Karpas-422 (cell line): ENCODE data around the gene FAM193B. TPM values are rescaled to one million over a fixed set of nuclear protein-coding genes. Genes with fewer than 3 reads are reported as not detected.
"Not testable (repeated sequence)": the region's sequence is repeated elsewhere in the genome, so short reads cannot be mapped to it uniquely, and the experiment has no call there.

ENCODE experiments used
- DNase-seq: peaks from one replicate; pipeline ENCODE4 v3.0.0-alpha.2; 2015
- H2AFZ ChIP-seq: fragments of 200-600 bp; sonication (generic); 2 replicates; pipeline ENCODE4 v1.6.1; 2014; ENCODE audit warnings: antibody characterized with exemption, low read length, mixed read lengths
- H3K27ac ChIP-seq: fragments of 200-600 bp; sonication (generic); 2 replicates; pipeline ENCODE4 v1.5.1; 2014; ENCODE audit warnings: mild to moderate bottlenecking, low read length, moderate library complexity
- H3K27me3 ChIP-seq: fragments of 200-600 bp; sonication (generic); 2 replicates; pipeline ENCODE4 v1.6.1; 2014; ENCODE audit warnings: low read length, mixed read lengths
- H3K36me3 ChIP-seq: fragments of 200-600 bp; sonication (generic); 2 replicates; pipeline ENCODE4 v1.6.1; 2014; ENCODE audit warnings: low read length, mixed read lengths; ENCODE audit not compliant: insufficient read depth
- H3K4me1 ChIP-seq: fragments of 200-600 bp; sonication (generic); 2 replicates; pipeline ENCODE4 v1.6.1; 2014; ENCODE audit warnings: mild to moderate bottlenecking, low read length, mixed read lengths
- H3K4me2 ChIP-seq: fragments of 200-600 bp; sonication (generic); 2 replicates; pipeline ENCODE4 v1.6.1; 2014; ENCODE audit warnings: low read length, low read depth, mild to moderate bottlenecking; ENCODE audit not compliant: poor library complexity, severe bottlenecking
- H3K4me3 ChIP-seq: fragments of 200-600 bp; sonication (generic); 2 replicates; pipeline ENCODE4 v1.5.1; 2014; ENCODE audit warnings: mild to moderate bottlenecking, antibody characterized with exemption, low read length, mixed read lengths
- H3K79me2 ChIP-seq: fragments of 200-600 bp; sonication (generic); 2 replicates; pipeline ENCODE4 v1.6.1; 2014; ENCODE audit warnings: mild to moderate bottlenecking, low read length, mixed read lengths
- H3K9ac ChIP-seq: fragments of 200-600 bp; sonication (generic); 2 replicates; pipeline ENCODE4 v1.6.0; 2014; ENCODE audit warnings: low read length
- H3K9me2 ChIP-seq: fragments of 200-600 bp; sonication (generic), shearing (Covaris generic); replicated peaks from 2 replicates; pipeline ENCODE4 v1.6.0; 2014; ENCODE audit warnings: mild to moderate bottlenecking, low read length, moderate library complexity; ENCODE audit not compliant: insufficient read depth
- H3K9me3 ChIP-seq: fragments of 300-700, 200-600 bp; sonication (generic); 2 replicates; pipeline ENCODE4 v1.6.1; 2014; ENCODE audit warnings: low read length, mixed read lengths
- H4K20me1 ChIP-seq: fragments of 200-600 bp; sonication (generic); 2 replicates; pipeline ENCODE4 v1.6.1; 2014; ENCODE audit warnings: mild to moderate bottlenecking, antibody characterized with exemption, low read length, low read depth; ENCODE audit not compliant: insufficient read depth
- total RNA-seq: library from RNA; depleted of rRNA; stranded (reverse); fragments of >200 nt; shearing (Covaris generic); gene quantifications from 2 replicates; pipeline ENCODE4 v1.2.3, GENCODE V29; 2014; ENCODE audit warnings: low replicate concordance

The FAM193B gene
- total RNA-seq, 1 experiment from 2014 or later = 48.3 TPM

GRCh38 chr5:177542816-177543465 lies 11.4 kb downstream of the FAM193B start:
- Histone ChIP-seq H3K4me2 (no peak overlapping the region), H3K27ac (no peak overlapping the region), H3K9me2 (no peaks in the 10 kb centered on the region), H3K9ac (no peak overlapping the region), H4K20me1 (no peaks in the 10 kb centered on the region), H3K36me3 (peaks cover 12% of the 10 kb centered on the region; the same call in 1 of the 2 replicates), H2AFZ (no peak overlapping the region), H3K9me3 (no peaks in the 10 kb centered on the region), H3K27me3 (no peaks in the 10 kb centered on the region), H3K79me2 (peaks cover 78% of the 10 kb centered on the region), H3K4me3 (no peak overlapping the region), H3K4me1 (no peaks in the 10 kb centered on the region)
- DNase-seq = no peak

- no peak overlapping the region for H2AFZ ChIP-seq
- H3K79me2 ChIP-seq = peaks cover 59% of the 10 kb centered on the region
- no peak overlapping the region for H3K27ac ChIP-seq
- no peaks in the 10 kb centered on the region for H3K27me3 ChIP-seq
- H3K4me3 ChIP-seq = no peak overlapping the region
- H3K4me2 ChIP-seq = no peak overlapping the region
- H3K9me2 ChIP-seq = no peaks in the 10 kb centered on the region
- no peaks in the 10 kb centered on the region for H3K9me3 ChIP-seq
- peaks cover 15% of the 10 kb centered on the region; the same call in 1 of the 2 replicates for H3K36me3 ChIP-seq
- no peaks in the 10 kb centered on the region for H4K20me1 ChIP-seq
- no peak for DNase-seq
- no peaks in the 10 kb centered on the region for H3K4me1 ChIP-seq
- H3K9ac ChIP-seq = no peak overlapping the region
Measured at GRCh38 chr5:177540438-177540837, 13.9 kb downstream of the FAM193B start.

GRCh38 chr5:177539411-177539810 lies 15.0 kb downstream of the FAM193B start:
- Histone ChIP-seq H3K79me2 (peaks cover 54% of the 10 kb centered on the region), H3K4me3 (no peak overlapping the region), H3K9me2 (no peaks in the 10 kb centered on the region), H3K27me3 (no peaks in the 10 kb centered on the region), H3K27ac (no peak overlapping the region), H3K36me3 (peaks cover 15% of the 10 kb centered on the region; the same call in 1 of the 2 replicates), H4K20me1 (no peaks in the 10 kb centered on the region), H2AFZ (no peak overlapping the region), H3K9ac (no peak overlapping the region), H3K4me1 (no peaks in the 10 kb centered on the region), H3K9me3 (no peaks in the 10 kb centered on the region), H3K4me2 (no peak overlapping the region)
- DNase-seq = no peak

- Histone ChIP-seq H3K9me2 (no peaks in the 10 kb centered on the region), H3K9me3 (no peaks in the 10 kb centered on the region), H3K4me1 (no peaks in the 10 kb centered on the region), H3K4me2 (no peak overlapping the region), H3K36me3 (peaks cover 15% of the 10 kb centered on the region; the same call in 1 of the 2 replicates), H3K4me3 (no peak overlapping the region), H3K27ac (no peak overlapping the region), H3K27me3 (no peaks in the 10 kb centered on the region), H2AFZ (no peak overlapping the region), H4K20me1 (no peaks in the 10 kb centered on the region), H3K79me2 (peaks cover 49% of the 10 kb centered on the region), H3K9ac (no peak overlapping the region)
- DNase-seq = no peak
Measured at GRCh38 chr5:177538876-177539275, 15.5 kb downstream of the FAM193B start.

GRCh38 chr5:177537389-177538361 lies 16.7 kb downstream of the FAM193B start:
- no peak for DNase-seq
- no peaks in the 10 kb centered on the region for H3K9me3 ChIP-seq
- no peaks in the 10 kb centered on the region for H3K4me1 ChIP-seq
- H3K9ac ChIP-seq = no peak overlapping the region
- no peak overlapping the region for H2AFZ ChIP-seq
- no peak overlapping the region for H3K4me3 ChIP-seq
- no peaks in the 10 kb centered on the region for H3K9me2 ChIP-seq
- no peaks in the 10 kb centered on the region for H3K27me3 ChIP-seq
- peaks cover 41% of the 10 kb centered on the region for H3K79me2 ChIP-seq
- H4K20me1 ChIP-seq = no peaks in the 10 kb centered on the region
- H3K4me2 ChIP-seq = no peak overlapping the region
- H3K36me3 ChIP-seq = peaks cover 12% of the 10 kb centered on the region; the same call in 1 of the 2 replicates
- no peak overlapping the region for H3K27ac ChIP-seq

GRCh38 chr5:177536386-177536785 lies 18.0 kb downstream of the FAM193B start:
- H3K9me2 ChIP-seq = no peaks in the 10 kb centered on the region
- H4K20me1 ChIP-seq = no peaks in the 10 kb centered on the region
- H3K27me3 ChIP-seq = no peaks in the 10 kb centered on the region
- no peak for DNase-seq
- no peaks in the 10 kb centered on the region for H3K4me1 ChIP-seq
- no peak overlapping the region for H3K4me2 ChIP-seq
- H3K4me3 ChIP-seq = no peak overlapping the region
- peaks cover 29% of the 10 kb centered on the region for H3K79me2 ChIP-seq
- no peak overlapping the region for H3K27ac ChIP-seq
- H3K36me3 ChIP-seq = peaks cover 10% of the 10 kb centered on the region; the same call in 1 of the 2 replicates
- H2AFZ ChIP-seq = no peak overlapping the region
- H3K9ac ChIP-seq = no peak overlapping the region
- H3K9me3 ChIP-seq = no peaks in the 10 kb centered on the region

GRCh38 chr5:177535125-177535524 lies 19.2 kb downstream of the FAM193B start:
- Histone ChIP-seq H3K9ac (no peak overlapping the region), H4K20me1 (no peaks in the 10 kb centered on the region), H2AFZ (no peak overlapping the region), H3K27ac (no peak overlapping the region), H3K79me2 (peaks cover 20% of the 10 kb centered on the region), H3K9me3 (no peaks in the 10 kb centered on the region), H3K36me3 (peaks cover 10% of the 10 kb centered on the region; the same call in 1 of the 2 replicates), H3K4me2 (no peak overlapping the region), H3K27me3 (no peaks in the 10 kb centered on the region), H3K4me1 (no peaks in the 10 kb centered on the region), H3K9me2 (no peaks in the 10 kb centered on the region), H3K4me3 (no peak overlapping the region)
- no peak for DNase-seq

- not testable (repeated sequence) for H3K4me3 ChIP-seq, H3K27me3 ChIP-seq, H2AFZ ChIP-seq, DNase-seq, H3K27ac ChIP-seq, H4K20me1 ChIP-seq, H3K4me2 ChIP-seq, H3K36me3 ChIP-seq, H3K9me2 ChIP-seq, H3K9me3 ChIP-seq, H3K9ac ChIP-seq, H3K4me1 ChIP-seq
- H3K79me2 ChIP-seq = peaks cover 16% of the 10 kb centered on the region
Measured at GRCh38 chr5:177534433-177534832, 19.9 kb downstream of the FAM193B start.
